Measurements from ENCODE around the gene TNPO1. TPM values are rescaled to one million over a fixed set of nuclear protein-coding genes. Genes with fewer than 3 reads are reported as not detected.
A peak's percentile ranks its signal among the peaks of the same experiment; 100 is the strongest.

The TNPO1 gene
- total and polyA plus RNA-seq, 2 experiments from 2014 or later, result 53.5 to 128 TPM

GRCh38 chr5:72841756-72842535 lies 25.5 kb downstream of the TNPO1 start:
- 85% methylated on average over 1 of the region's 1 CpG for whole genome bisulfite sequencing (ENCODE audit: low lambda C conversion rate, missing lambda C conversion rate)
- H3K36me3 ChIP-seq (replicated peaks; ENCODE audit: insufficient read depth, low read depth), result no peaks in the 10 kb centered on the region
- no peaks in the 10 kb centered on the region for H3K4me1 ChIP-seq (ENCODE audit: insufficient read depth)
- no peak overlapping the region for H3K27ac ChIP-seq
- H3K9me3 ChIP-seq (ENCODE audit: low read depth), result no peaks in the 10 kb centered on the region
- H3K4me3 ChIP-seq, result no peak overlapping the region
- H2AFZ ChIP-seq, result no peak overlapping the region
- no peak for DNase-seq (ENCODE audit: low spot score)
- no peaks in the 10 kb centered on the region for H3K27me3 ChIP-seq
- H3K79me2 ChIP-seq, result peaks cover 100% of the 10 kb centered on the region
- H3K4me2 ChIP-seq, result no peak overlapping the region
- peaks cover 71% of the 10 kb centered on the region for H4K20me1 ChIP-seq (ENCODE audit: insufficient read depth, poor library complexity, severe bottlenecking)
- no peak for TF ChIP-seq CTCF (IDR thresholded peaks at IDR 0.05; ENCODE audit: poor library complexity)
- H3K9me2 ChIP-seq (replicated peaks; ENCODE audit: insufficient read depth), result no peaks in the 10 kb centered on the region

GRCh38 chr5:72842816-72843215 lies 26.4 kb downstream of the TNPO1 start:
- Histone ChIP-seq H3K79me2 (peaks cover 100% of the 10 kb centered on the region), H3K4me1 (ENCODE audit: insufficient read depth) (peaks cover 7% of the 10 kb centered on the region), H3K9me3 (ENCODE audit: low read depth) (no peaks in the 10 kb centered on the region), H3K27me3 (no peaks in the 10 kb centered on the region), H3K9me2 (replicated peaks; ENCODE audit: insufficient read depth) (no peaks in the 10 kb centered on the region), H2AFZ (no peak overlapping the region), H3K4me3 (no peak overlapping the region), H3K27ac (no peak overlapping the region), H4K20me1 (ENCODE audit: insufficient read depth, poor library complexity, severe bottlenecking) (peaks cover 71% of the 10 kb centered on the region), H3K36me3 (replicated peaks; ENCODE audit: insufficient read depth, low read depth) (no peaks in the 10 kb centered on the region), H3K4me2 (no peak overlapping the region)
- TF ChIP-seq EZH2phosphoT487 (IDR thresholded peaks at IDR 0.05; ENCODE audit: low read depth, severe bottlenecking, unreplicated experiment) (no peak), EZH2 (IDR thresholded peaks at IDR 0.05; ENCODE audit: borderline replicate concordance) (no peak), CTCF (IDR thresholded peaks at IDR 0.05; ENCODE audit: poor library complexity) (peak; percentile 15)
- DNase-seq (ENCODE audit: low spot score), result peak; percentile 27

- no peaks in the 10 kb centered on the region for H3K9me3 ChIP-seq (ENCODE audit: low read depth)
- no peaks in the 10 kb centered on the region for H3K9me2 ChIP-seq (replicated peaks; ENCODE audit: insufficient read depth)
- H3K27me3 ChIP-seq, result no peaks in the 10 kb centered on the region
- no peaks in the 10 kb centered on the region for H3K36me3 ChIP-seq (replicated peaks; ENCODE audit: insufficient read depth, low read depth)
- H2AFZ ChIP-seq, result no peak overlapping the region
- peaks cover 7% of the 10 kb centered on the region for H3K4me1 ChIP-seq (ENCODE audit: insufficient read depth)
- H3K79me2 ChIP-seq, result peaks cover 90% of the 10 kb centered on the region
- TF ChIP-seq EZH2phosphoT487 (IDR thresholded peaks at IDR 0.05; ENCODE audit: low read depth, severe bottlenecking, unreplicated experiment) (no peak), CTCF (IDR thresholded peaks at IDR 0.05; ENCODE audit: poor library complexity) (no peak), EZH2 (IDR thresholded peaks at IDR 0.05; ENCODE audit: borderline replicate concordance) (no peak)
- no peak overlapping the region for H3K4me2 ChIP-seq
- DNase-seq (ENCODE audit: low spot score), result no peak
- no peak overlapping the region for H3K4me3 ChIP-seq
- no peak overlapping the region for H3K27ac ChIP-seq
- H4K20me1 ChIP-seq (ENCODE audit: insufficient read depth, poor library complexity, severe bottlenecking), result peaks cover 62% of the 10 kb centered on the region
These were observed 27.8 kb downstream of the TNPO1 start for GRCh38 chr5:72844218-72844603.

GRCh38 chr5:72845889-72846288 lies 29.4 kb downstream of the TNPO1 start:
- 94% methylated on average over 2 of the region's 2 CpGs for WGBS (ENCODE audit: low lambda C conversion rate, missing lambda C conversion rate)
- Histone ChIP-seq H3K4me1 (ENCODE audit: insufficient read depth) (peaks cover 20% of the 10 kb centered on the region), H3K79me2 (peaks cover 90% of the 10 kb centered on the region), H3K36me3 (replicated peaks; ENCODE audit: insufficient read depth, low read depth) (no peaks in the 10 kb centered on the region), H3K9me2 (replicated peaks; ENCODE audit: insufficient read depth) (no peaks in the 10 kb centered on the region), H4K20me1 (ENCODE audit: insufficient read depth, poor library complexity, severe bottlenecking) (peaks cover 63% of the 10 kb centered on the region), H3K9me3 (ENCODE audit: low read depth) (no peaks in the 10 kb centered on the region), H3K4me2 (no peak overlapping the region), H2AFZ (no peak overlapping the region), H3K27me3 (no peaks in the 10 kb centered on the region), H3K27ac (no peak overlapping the region), H3K4me3 (no peak overlapping the region)
- no peak for DNase-seq (ENCODE audit: low spot score)
- TF ChIP-seq EZH2 (IDR thresholded peaks at IDR 0.05; ENCODE audit: borderline replicate concordance) (no peak), CTCF (IDR thresholded peaks at IDR 0.05; ENCODE audit: poor library complexity) (no peak), EZH2phosphoT487 (IDR thresholded peaks at IDR 0.05; ENCODE audit: low read depth, severe bottlenecking, unreplicated experiment) (no peak)
